HG02852 (cell line): Measurements from ENCODE around the gene PCBP3.
"Not testable (repeated sequence)": the region's sequence is repeated elsewhere in the genome, so short reads cannot be mapped to it uniquely, and the experiment has no call there.

Experiments
- ATAC-seq: cut with Tn5 transposase; IDR thresholded peaks from one replicate; pipeline ENCODE4 v1.9.1; 2021; ENCODE audit warnings: mild to moderate bottlenecking, moderate library complexity; ENCODE audit not compliant: unreplicated experiment

The PCBP3 gene

DNA sequence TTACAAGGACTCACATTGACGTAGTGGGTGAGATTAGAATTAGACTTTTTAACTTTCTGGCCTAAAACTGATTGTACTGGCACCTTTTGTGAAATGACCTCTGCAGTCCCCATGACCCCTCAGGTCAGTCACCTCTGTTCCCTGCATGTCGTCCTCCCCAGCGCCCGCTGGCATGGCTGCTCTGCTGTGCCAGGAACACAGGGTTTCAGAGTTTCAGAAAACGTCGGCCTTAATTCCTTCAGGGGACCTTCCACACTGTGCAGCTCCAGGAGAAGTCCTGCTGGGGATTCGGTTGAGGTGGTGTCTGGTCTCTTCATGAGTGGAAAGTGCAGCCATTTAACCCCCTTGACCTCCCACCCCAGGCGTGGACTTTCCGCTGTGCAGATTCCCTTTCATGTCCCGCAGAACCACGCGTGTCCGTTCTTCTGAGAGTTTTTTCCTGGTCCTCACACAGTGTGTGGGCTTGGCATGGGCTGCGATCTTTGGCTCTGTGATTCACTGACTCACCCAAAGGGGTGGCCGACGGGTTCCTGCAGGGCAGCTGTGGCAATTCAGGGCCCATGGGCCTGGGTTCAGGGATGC, 179.7 kb downstream of the PCBP3 start:
- no peak for ATAC-seq

GRCh38 chr21:45824546-45825215, 181.2 kb downstream of the PCBP3 start:
- no peak for ATAC-seq

DNA sequence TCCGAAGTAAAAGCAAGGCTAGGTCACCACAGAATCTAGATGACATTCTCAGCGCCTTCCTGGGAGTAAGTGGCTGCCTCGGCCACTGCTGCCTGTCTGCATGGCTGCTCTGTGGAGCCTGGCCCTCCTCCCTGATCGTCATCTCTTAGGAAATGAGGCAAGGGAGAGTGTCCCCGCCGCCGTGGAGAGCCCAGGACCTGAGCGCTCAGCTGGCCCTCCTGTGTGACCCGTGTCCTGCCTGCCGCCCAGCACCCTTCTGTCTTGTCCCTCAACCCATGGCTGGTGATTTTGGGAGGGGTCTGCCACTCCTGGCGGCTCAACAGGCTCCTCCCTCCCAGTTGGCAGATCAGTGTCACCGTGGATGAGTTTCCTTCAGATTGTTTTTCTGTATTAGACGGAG, 181.7 kb downstream of the PCBP3 start:
- no peak for ATAC-seq

- ATAC-seq = no peak
Measured at GRCh38 chr21:45826676-45827301, 183.3 kb downstream of the PCBP3 start.

GRCh38 chr21:45827302-45827692, 183.8 kb downstream of the PCBP3 start:
- ATAC-seq = no peak

- ATAC-seq = no peak
Measured at GRCh38 chr21:45827881-45828579, 184.5 kb downstream of the PCBP3 start.

DNA sequence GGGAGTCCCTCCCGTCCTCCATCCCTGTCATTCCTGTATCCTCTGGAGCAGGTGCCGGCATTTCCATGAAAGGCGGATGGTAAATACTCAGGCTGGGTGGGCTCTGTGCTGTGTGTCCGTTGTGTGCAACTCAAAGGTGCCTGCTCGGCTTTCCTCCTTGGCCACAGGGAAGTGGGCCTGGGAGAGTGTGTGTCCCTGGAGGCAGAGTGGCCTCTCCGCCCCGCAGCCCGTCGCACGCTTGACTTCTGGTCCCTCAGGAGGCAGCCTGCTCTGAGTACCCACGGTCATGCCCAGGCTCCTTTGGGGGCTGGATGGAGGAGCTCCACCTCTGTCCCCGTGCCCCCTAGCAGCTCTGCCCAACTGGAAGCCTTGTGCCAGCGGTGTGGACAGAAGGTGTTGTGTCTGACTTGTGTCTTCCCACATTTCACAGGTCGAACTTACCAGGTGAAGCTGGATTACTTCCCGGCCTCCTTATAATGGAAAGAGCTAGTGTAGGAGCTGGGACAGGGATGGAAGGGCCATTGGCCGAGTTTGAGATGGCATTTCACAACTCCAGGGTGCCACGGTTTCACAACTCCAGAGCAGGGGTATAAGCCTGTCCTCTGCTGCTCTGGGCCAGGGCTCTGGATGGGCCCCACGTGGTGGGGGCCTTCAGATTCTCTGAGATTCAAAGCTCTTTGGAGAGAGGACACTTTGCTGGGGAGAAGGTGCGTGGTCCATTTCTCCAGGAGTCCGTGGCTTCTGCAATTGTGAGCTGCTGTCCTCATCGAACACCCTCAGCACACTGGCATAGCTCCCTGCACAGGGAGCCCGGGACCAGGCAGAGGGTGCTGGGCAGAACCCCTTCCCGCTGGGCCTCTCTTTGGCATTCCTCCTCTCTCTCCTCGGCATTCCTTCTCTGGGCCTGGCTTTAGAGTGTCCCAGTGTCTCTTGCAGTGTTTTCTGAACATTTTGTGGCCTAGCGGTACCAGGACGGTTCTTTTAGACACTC, 185.3 kb downstream of the PCBP3 start:
- ATAC-seq = no peak

DNA sequence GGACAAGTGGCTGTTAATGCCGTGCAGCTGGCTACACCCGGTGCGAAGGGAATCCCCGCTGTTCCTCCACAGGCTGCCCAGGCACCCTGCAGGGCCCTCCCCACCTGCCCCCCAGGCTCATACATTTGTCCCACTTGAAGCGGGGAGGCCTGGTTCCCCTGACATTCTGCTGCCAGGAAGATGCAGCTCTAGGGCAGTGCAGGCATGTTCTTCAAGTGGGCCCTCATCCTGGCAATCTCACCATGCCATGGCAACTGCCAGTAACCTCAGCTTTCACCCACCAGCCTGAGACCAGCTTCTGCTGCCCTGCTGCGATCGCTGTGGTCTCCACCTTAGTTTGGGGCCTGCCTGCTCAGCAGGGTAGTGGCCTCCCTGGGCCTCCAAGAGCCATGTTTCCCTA, 186.1 kb downstream of the PCBP3 start:
- ATAC-seq = no peak

DNA sequence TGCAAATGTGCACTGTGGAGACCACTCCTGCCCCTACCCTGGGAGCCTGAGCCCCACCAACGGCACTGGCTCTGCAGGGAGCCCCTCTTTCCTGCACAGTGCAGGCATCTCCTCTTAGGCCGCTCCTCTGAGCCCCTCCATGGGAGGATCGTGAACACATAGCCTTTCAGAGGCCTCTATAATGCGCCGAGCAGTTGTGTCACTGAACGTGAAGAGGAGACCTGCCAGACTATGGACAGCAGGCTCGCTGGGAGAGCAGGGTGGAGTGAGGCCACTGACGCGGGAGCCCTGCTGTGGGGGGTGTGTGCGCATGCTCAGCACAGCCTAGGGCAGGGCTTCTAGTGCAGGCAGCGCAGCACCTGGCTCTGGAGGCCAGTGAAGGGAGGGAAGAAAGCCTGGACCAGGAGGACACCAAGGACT, 186.7 kb downstream of the PCBP3 start:
- ATAC-seq = no peak

DNA sequence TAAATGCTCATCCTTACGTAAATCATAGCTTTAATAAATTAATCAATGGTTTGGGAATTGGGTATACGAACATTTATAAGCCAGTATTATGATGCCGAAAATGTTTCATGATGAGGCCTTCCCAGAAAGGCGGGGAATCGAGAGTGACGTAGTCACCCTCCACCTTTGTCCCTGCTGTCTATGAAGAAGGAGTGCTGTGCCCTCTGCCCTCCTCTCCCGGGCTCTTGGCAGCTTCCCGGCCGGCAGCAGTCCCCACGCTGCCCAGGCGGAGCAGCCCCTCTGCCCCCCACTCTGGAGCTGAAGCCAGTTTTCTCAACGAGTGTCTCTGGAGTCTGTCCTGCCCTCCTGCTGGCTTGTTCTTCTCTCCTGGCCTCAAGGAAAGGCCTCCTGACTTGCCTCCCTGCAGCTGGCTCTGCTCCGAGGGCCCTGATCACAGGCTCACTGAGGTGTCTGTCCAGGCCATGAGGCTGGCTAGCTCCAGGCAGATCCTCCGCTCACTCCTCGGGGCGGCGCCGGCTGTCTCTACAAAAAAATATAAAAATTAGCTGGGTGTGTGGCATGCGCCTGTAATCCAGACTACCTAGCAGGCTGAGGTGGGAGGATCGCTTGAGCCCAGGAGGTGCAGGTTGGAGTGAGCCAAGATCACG, 187.3 kb downstream of the PCBP3 start:
- ATAC-seq = no peak

DNA sequence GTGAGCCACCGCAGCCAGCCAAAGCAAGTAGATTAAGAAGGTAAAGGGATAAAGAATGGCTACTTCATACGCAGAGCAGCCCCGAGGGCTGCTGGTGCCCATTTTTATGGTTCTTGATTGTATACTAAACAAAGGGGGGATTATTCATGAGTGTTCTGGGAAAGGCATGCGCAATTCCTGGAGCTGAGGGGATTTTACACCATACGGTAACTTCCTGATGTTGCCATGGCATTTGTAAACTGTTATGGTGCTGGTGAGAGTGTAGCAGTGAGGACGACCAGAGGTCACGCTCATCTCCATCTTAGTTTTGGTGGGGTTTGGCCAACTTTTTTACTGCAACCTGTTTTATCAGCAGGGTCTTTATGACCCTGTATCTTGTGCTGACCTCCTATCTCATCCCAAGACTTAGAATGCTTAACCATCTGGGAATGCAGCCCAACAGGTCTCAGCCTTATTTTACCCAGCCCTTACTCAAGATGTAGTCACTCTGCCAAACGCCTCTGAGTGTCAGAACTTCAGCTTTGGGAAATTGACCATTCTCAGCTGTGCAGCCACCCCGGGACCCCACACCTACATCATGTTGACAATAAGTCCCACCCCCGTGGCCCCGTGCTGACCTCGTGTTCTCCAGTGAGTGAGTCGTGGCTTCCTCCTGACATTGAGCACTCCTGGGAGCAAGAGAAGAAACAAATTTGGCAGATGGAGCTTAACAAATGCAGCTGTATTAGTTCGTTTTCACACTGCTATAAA, 188.6 kb downstream of the PCBP3 start:
- ATAC-seq = no peak

GRCh38 chr21:45832741-45833235, 189.3 kb downstream of the PCBP3 start:
- not testable (repeated sequence) for ATAC-seq

GRCh38 chr21:45833414-45833813, 189.9 kb downstream of the PCBP3 start:
- no peak for ATAC-seq

- ATAC-seq = no peak
Measured at GRCh38 chr21:45834026-45834715, 190.6 kb downstream of the PCBP3 start.

DNA sequence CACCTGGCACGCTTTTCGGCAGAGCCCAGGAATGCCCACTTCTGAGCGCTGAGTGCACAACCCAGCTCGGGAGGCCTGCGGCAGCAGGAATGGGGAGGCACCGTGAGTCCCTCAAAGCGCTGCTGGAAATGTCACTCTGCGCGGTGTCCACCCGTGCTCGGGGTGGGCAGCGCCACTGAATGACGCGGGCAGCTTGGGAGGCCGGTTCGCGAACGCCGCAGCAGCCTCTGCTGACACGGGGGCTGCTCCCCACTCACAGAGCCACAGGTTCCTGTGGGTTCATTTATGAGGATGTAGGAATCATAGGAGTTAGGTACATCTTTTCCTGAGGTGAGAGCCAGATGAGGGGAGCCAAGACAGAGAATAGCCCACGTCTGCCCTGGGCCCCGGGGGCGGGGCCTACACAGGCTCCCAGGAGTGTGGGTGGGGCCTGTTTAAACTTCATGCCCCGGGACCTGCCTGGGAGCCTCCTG, 191.3 kb downstream of the PCBP3 start:
- no peak for ATAC-seq

DNA sequence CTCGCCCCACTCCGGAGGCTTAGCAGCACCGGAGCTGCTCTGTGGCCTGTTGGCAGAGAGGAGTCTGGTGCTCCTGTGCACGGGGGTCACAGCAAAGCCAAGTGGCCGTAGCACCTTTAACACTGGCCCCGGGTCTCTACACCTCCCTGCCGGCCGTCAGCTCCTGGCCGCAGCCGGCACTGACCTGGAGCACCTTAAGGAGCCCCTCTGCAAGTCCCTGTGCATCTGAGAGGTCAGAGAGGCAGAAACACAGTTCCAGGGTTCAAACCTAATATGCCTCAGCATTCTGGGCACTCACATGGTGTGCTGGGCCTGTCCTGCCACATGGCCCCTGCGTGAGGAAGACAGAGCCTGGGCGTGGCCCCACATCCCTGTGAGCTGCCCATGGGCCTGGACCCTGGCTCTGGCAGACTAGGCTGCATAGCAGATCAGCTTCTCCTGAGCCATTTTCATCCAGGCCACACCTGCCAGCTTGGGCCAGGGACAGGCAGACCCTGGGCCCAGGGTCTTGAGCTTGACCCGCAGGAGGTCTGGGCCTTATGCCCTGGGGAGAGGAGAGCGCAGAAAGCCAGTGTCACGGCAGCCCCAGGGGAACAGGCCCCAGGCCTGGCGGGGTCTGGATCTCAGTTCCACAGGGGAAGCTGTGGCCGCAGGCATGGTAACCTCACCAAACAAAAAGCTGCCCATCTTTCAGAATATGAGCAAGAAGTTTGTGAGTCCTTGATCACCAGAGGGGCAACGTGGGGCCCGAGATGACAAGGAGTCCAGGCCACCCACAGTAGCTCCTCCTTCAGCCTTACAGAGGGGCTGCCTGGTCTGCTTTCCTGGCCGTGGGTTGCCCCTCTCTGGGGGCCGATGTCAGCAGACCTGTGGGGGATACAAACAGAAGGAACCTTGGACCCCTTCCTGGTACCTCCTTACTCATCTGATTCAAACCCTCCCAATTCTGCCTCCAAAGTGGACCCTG, 192.1 kb downstream of the PCBP3 start:
- no peak for ATAC-seq

GRCh38 chr21:45836268-45836655, 192.7 kb downstream of the PCBP3 start:
- ATAC-seq = no peak
